MCF 10A (cell line): Measurements from ENCODE around the gene CHIT1. TPM values are rescaled to one million over a fixed set of nuclear protein-coding genes. Genes with fewer than 3 reads are reported as not detected.

Experiments used
- BruUV-seq: library from RNA; stranded (reverse); fragments of 400-500 nt; replicated peaks from 2 replicates; lab custom pipeline; 2021; lab: Mats Ljungman, UMichigan
- CTCF ChIA-PET: fragments of 300-600 bp; sonication (Branson Sonifier 250); formaldehyde crosslinking; extraction: SDS; loops from one replicate; lab custom pipeline; 2021; ENCODE audit warnings: antibody characterized with exemption, inconsistent platforms; lab: Yijun Ruan, JAX
- POLR2A ChIA-PET: fragments of 300-600, 350-650 bp; sonication (Branson Sonifier 250); formaldehyde crosslinking; extraction: SDS; loops from one replicate; lab custom pipeline; 2020; ENCODE audit warnings: antibody characterized with exemption, inconsistent platforms; lab: Yijun Ruan, JAX
- DNase-seq: peaks from one replicate; pipeline ENCODE4 v3.0.0-alpha.2; 2018; ENCODE audit not compliant: unreplicated experiment
- H3K27ac Mint-ChIP-seq: one replicate; pipeline ENCODE4 v1.8.0; 2022; ENCODE audit warnings: mild to moderate bottlenecking, low read depth, mixed read lengths; ENCODE audit not compliant: unreplicated experiment
- H3K27me3 Mint-ChIP-seq: one replicate; pipeline ENCODE4 v1.8.0; 2022; ENCODE audit warnings: mixed read lengths; ENCODE audit not compliant: insufficient read depth, unreplicated experiment
- H3K36me3 Mint-ChIP-seq: one replicate; pipeline ENCODE4 v1.8.0; 2022; ENCODE audit warnings: mild to moderate bottlenecking, moderate library complexity, mixed read lengths; ENCODE audit not compliant: insufficient read depth, unreplicated experiment
- H3K4me1 Mint-ChIP-seq: one replicate; pipeline ENCODE4 v1.8.0; 2022; ENCODE audit warnings: mixed read lengths; ENCODE audit not compliant: insufficient read depth, unreplicated experiment
- H3K4me3 Mint-ChIP-seq: one replicate; pipeline ENCODE4 v1.8.0; 2022; ENCODE audit warnings: mild to moderate bottlenecking, moderate library complexity, mixed read lengths; ENCODE audit not compliant: unreplicated experiment
- H3K9me3 Mint-ChIP-seq: one replicate; pipeline ENCODE4 v1.8.0; 2022; ENCODE audit warnings: mixed read lengths; ENCODE audit not compliant: unreplicated experiment
- intact Hi-C: fragments of 100-400 bp; cut with micrococcal nuclease; formaldehyde crosslinking; loops from 2 replicates; pipeline ENCODE4 v1.14.1; 2022
- total RNA-seq: library from RNA; stranded (reverse); gene quantifications from 2 replicates; pipeline ENCODE4 v1.2.3, GENCODE V29; 2022
- TF ChIP-seq, protein P1 (sequence below): fragments of 200-600 bp; IDR thresholded peaks from one replicate; pipeline ENCODE4 v1.8.0; 2022; ENCODE audit warnings: antibody characterized with exemption, mild to moderate bottlenecking; ENCODE audit not compliant: unreplicated experiment

Gene CHIT1
- total RNA-seq, 1 experiment from 2014 or later: not detected

DNA sequence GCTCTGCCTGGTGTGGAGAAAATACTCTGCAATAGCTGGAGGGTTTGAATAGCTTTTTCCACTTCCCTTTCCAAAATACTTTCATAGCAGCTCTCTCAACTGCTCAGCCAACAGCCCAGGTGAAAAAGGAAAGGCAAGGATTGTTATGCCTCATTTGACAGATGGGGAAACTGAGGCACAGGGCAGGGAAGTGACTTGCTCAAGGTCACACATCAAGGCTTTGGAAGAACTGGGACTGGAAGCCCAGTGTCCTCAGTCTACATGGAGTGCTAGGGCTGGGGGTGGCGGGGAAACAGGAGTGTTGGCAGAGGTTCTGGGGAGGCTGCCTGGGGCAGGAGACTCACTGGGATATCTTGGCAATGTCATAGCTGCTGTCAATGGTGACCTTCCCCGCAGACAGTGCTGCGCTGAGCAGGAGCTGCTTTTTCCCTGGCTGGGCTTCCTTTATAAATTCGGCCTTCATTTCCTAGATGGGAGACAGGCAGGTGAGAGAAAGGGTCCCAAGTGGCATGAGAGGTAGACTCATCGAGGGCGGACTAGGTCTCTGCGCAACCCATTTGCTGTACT is 47.0 kb downstream of the CHIT1 start:
- DNase-seq: no peak
- peaks cover 3% of the 10 kb centered on the region for H3K27me3 Mint-ChIP-seq
- H3K4me3 Mint-ChIP-seq: no peak overlapping the region
- H3K27ac Mint-ChIP-seq: no peak overlapping the region
- no peaks in the 10 kb centered on the region for H3K9me3 Mint-ChIP-seq
- BruUV-seq: no TSS peak
- intact Hi-C loops: no loop called here
- CTCF ChIA-PET: interaction anchor here (0.6 to 2.8 kb wide), 5 partner anchors 10 to 417 kb away, joined by 3 to 25 read pairs (median 5); no protein-coding TSS in a partner anchor
- H3K4me1 Mint-ChIP-seq: peaks cover 13% of the 10 kb centered on the region
- POLR2A ChIA-PET: interaction anchor here (0.9 kb wide), 1 partner anchor 10 kb away, joined by 3 read pairs; no protein-coding TSS in a partner anchor
- H3K36me3 Mint-ChIP-seq: no peaks in the 10 kb centered on the region
- TF ChIP-seq, protein P1, sequence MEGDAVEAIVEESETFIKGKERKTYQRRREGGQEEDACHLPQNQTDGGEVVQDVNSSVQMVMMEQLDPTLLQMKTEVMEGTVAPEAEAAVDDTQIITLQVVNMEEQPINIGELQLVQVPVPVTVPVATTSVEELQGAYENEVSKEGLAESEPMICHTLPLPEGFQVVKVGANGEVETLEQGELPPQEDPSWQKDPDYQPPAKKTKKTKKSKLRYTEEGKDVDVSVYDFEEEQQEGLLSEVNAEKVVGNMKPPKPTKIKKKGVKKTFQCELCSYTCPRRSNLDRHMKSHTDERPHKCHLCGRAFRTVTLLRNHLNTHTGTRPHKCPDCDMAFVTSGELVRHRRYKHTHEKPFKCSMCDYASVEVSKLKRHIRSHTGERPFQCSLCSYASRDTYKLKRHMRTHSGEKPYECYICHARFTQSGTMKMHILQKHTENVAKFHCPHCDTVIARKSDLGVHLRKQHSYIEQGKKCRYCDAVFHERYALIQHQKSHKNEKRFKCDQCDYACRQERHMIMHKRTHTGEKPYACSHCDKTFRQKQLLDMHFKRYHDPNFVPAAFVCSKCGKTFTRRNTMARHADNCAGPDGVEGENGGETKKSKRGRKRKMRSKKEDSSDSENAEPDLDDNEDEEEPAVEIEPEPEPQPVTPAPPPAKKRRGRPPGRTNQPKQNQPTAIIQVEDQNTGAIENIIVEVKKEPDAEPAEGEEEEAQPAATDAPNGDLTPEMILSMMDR: no peak

- no TSS peak for BruUV-seq
- Mint-ChIP-seq H3K27me3 (no peaks in the 10 kb centered on the region), H3K9me3 (no peaks in the 10 kb centered on the region), H3K4me3 (no peak overlapping the region), H3K27ac (no peak overlapping the region), H3K4me1 (peaks cover 10% of the 10 kb centered on the region), H3K36me3 (no peaks in the 10 kb centered on the region)
- intact Hi-C loops: no loop called here
- TF ChIP-seq, protein P1: no peak
- ChIA-PET POLR2A (interaction anchor here (0.7 to 0.9 kb wide), 2 partner anchors 9 to 241 kb away, joined by 3 read pairs; no protein-coding TSS in a partner anchor), CTCF (interaction anchor here (0.6 to 2.8 kb wide), 8 partner anchors 9 to 1078 kb away, joined by 3 to 25 read pairs (median 4); no protein-coding TSS in a partner anchor)
- no peak for DNase-seq
These were observed 47.7 kb downstream of the CHIT1 start for GRCh38 chr1:203181586-203182386.

GRCh38 chr1:203180611-203181330 is 48.7 kb downstream of the CHIT1 start:
- ChIA-PET POLR2A (no interaction called here), CTCF (interaction anchor here (0.6 to 15.6 kb wide), 5 partner anchors 8 to 1079 kb away, joined by 3 to 334 read pairs (median 8); no protein-coding TSS in a partner anchor)
- TF ChIP-seq, protein P1: no peak
- H3K4me3 Mint-ChIP-seq: no peak overlapping the region
- no peaks in the 10 kb centered on the region for H3K36me3 Mint-ChIP-seq
- intact Hi-C loops: no loop called here
- no TSS peak for BruUV-seq
- no peak for DNase-seq
- H3K27ac Mint-ChIP-seq: no peak overlapping the region
- no peaks in the 10 kb centered on the region for H3K27me3 Mint-ChIP-seq
- H3K9me3 Mint-ChIP-seq: no peaks in the 10 kb centered on the region
- H3K4me1 Mint-ChIP-seq: no peaks in the 10 kb centered on the region

DNA sequence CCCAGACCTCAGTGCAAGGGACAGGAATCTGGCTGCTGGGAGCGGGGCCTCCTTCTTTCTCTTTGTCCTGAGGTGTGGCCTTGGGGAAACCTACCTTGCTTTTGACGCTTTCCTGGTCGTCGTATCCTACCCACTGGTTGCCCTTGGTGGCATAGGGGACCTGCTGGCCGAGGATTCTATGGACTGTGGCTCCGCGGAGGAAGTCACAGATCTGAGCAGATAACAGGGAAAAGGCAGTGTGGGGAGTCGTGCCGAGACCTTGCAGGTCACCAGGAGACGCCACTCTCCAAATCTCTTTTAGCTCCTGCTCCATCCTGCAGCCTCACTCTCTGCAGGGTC is 49.8 kb downstream of the CHIT1 start:
- TF ChIP-seq, protein P1: no peak
- H3K27me3 Mint-ChIP-seq: peaks cover 8% of the 10 kb centered on the region
- H3K36me3 Mint-ChIP-seq: no peaks in the 10 kb centered on the region
- intact Hi-C loops: no loop called here
- ChIA-PET POLR2A (no interaction called here), CTCF (interaction anchor here (0.6 to 15.6 kb wide), 4 partner anchors 11 to 135 kb away, joined by 3 to 334 read pairs (median 9); no protein-coding TSS in a partner anchor)
- BruUV-seq: no TSS peak
- H3K27ac Mint-ChIP-seq: no peak overlapping the region
- H3K4me3 Mint-ChIP-seq: no peak overlapping the region
- H3K4me1 Mint-ChIP-seq: no peaks in the 10 kb centered on the region
- H3K9me3 Mint-ChIP-seq: no peaks in the 10 kb centered on the region
- no peak for DNase-seq
